Parathyroid adenoma (tissue), 2 donors: ENCODE measurements around the gene EEF1A2.

ENCODE experiments used
- H2AFZ ChIP-seq: fragments of 300-600 bp; sonication (generic); one replicate; pipeline ENCODE4 v1.7.0; 2017; ENCODE audit warnings: antibody characterized with exemption, mild to moderate bottlenecking
- H3K27ac ChIP-seq: fragments of 300-600 bp; sonication (generic); one replicate; pipeline ENCODE4 v1.7.0; 2017
- H3K27me3 ChIP-seq: fragments of 300-600 bp; sonication (generic); one replicate; pipeline ENCODE4 v1.7.0; 2017; ENCODE audit warnings: low read length; ENCODE audit not compliant: control insufficient read depth, insufficient read depth
- H3K36me3 ChIP-seq: fragments of 300-600 bp; sonication (generic); one replicate; pipeline ENCODE4 v1.7.0; 2017; ENCODE audit warnings: low read length; ENCODE audit not compliant: control insufficient read depth, insufficient read depth
- H3K4me1 ChIP-seq: fragments of 300-600 bp; sonication (generic); one replicate; pipeline ENCODE4 v1.7.0; 2017; ENCODE audit warnings: control low read depth
- H3K4me2 ChIP-seq: fragments of 300-600 bp; sonication (generic); one replicate; pipeline ENCODE4 v1.7.0; 2017; ENCODE audit warnings: low read length
- H3K4me3 ChIP-seq: fragments of 300-600 bp; sonication (generic); one replicate; pipeline ENCODE4 v1.7.0; 2017; ENCODE audit warnings: low read depth, low read length
- H3K79me2 ChIP-seq: fragments of 300-600 bp; sonication (generic); one replicate; pipeline ENCODE4 v1.7.0; 2017; ENCODE audit warnings: control low read depth
- H3K9ac ChIP-seq: fragments of 300-600 bp; sonication (generic); one replicate; pipeline ENCODE4 v1.7.0; 2017; ENCODE audit warnings: mild to moderate bottlenecking
- H3K9me3 ChIP-seq: fragments of 300-600 bp; sonication (generic); one replicate; pipeline ENCODE4 v1.7.0; 2017; ENCODE audit warnings: low read length; ENCODE audit not compliant: control insufficient read depth
- TF ChIP-seq, protein P1 (sequence below): fragments of 300-600 bp; sonication (generic); IDR thresholded peaks from one replicate; pipeline ENCODE4 v1.7.0; 2017; ENCODE audit warnings: antibody characterized with exemption, mild to moderate bottlenecking
- donor health status: primary hyperparathyroidism.

The EEF1A2 gene

DNA sequence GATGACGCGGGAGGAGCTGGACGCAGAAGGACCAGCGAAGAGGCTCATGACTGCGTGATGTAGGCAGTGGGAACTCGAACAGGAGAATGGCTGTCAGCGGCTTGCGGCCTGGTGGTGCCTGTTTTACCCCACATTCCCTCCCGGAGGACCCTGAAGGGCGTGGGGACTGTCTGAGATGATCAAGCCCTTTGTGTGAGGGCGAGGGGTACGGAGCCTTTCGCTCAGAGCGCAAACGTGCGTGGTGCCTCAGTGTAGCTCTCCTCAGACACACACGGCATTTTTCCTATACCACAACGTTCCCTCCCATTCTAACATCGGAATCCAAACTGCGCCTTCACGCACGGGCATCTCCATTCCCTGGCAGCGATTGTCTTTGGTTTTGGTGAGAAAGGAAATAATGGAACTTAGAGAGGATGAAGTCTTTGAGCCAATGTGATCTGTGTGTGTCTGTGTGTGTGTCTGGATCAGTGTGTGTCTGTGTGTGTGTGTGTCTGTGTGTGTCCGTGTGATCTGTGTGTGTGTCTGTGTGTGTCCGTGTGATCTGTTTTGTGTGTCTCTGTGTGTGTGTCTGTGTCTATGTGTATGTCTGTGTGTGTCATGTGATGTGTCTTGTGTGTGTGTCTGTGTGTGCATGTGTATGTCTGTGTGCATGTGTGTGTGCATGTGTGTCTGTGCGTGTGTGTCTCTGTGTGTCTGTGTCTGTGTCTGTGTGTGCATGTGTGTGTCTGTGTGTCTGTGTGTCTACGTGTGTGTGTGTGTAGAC is 33.0 kb upstream of the EEF1A2 start:
- Histone ChIP-seq H3K4me2 (no peak overlapping the region), H3K36me3 (no peaks in the 10 kb centered on the region), H3K9me3 (no peaks in the 10 kb centered on the region), H3K4me3 (no peak overlapping the region), H3K27ac (no peak overlapping the region), H2AFZ (no peak overlapping the region), H3K4me1 (no peaks in the 10 kb centered on the region), H3K9ac (no peak overlapping the region), H3K79me2 (no peaks in the 10 kb centered on the region), H3K27me3 (no peaks in the 10 kb centered on the region)
- TF ChIP-seq, protein P1, sequence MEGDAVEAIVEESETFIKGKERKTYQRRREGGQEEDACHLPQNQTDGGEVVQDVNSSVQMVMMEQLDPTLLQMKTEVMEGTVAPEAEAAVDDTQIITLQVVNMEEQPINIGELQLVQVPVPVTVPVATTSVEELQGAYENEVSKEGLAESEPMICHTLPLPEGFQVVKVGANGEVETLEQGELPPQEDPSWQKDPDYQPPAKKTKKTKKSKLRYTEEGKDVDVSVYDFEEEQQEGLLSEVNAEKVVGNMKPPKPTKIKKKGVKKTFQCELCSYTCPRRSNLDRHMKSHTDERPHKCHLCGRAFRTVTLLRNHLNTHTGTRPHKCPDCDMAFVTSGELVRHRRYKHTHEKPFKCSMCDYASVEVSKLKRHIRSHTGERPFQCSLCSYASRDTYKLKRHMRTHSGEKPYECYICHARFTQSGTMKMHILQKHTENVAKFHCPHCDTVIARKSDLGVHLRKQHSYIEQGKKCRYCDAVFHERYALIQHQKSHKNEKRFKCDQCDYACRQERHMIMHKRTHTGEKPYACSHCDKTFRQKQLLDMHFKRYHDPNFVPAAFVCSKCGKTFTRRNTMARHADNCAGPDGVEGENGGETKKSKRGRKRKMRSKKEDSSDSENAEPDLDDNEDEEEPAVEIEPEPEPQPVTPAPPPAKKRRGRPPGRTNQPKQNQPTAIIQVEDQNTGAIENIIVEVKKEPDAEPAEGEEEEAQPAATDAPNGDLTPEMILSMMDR, result no peak

DNA sequence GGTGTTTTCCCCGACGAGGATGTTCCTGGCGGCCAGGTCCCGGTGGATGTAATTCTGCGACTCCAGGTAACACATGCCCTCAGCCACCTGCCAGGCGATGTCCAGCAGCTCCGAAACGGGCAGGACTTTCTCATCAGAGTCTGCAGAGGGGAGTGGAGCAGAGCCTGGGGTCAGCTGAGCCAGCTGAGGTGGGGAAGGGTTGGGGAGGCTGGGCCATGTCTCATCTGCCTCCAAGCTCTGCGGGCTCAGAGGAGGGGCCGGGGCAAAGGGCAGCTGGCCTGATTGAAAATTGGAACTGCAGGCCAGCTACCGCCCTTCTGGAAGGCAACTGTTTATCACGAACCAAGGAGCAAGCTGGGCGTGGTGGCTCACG is 31.9 kb upstream of the EEF1A2 start:
- no peak overlapping the region for H3K9ac ChIP-seq
- no peaks in the 10 kb centered on the region for H3K79me2 ChIP-seq
- no peak overlapping the region for H3K27ac ChIP-seq
- no peaks in the 10 kb centered on the region for H3K27me3 ChIP-seq
- no peaks in the 10 kb centered on the region for H3K36me3 ChIP-seq
- no peak overlapping the region for H2AFZ ChIP-seq
- no peaks in the 10 kb centered on the region for H3K4me1 ChIP-seq
- H3K4me2 ChIP-seq, result no peak overlapping the region
- TF ChIP-seq, protein P1, result no peak
- H3K4me3 ChIP-seq, result no peak overlapping the region
- H3K9me3 ChIP-seq, result no peaks in the 10 kb centered on the region

DNA sequence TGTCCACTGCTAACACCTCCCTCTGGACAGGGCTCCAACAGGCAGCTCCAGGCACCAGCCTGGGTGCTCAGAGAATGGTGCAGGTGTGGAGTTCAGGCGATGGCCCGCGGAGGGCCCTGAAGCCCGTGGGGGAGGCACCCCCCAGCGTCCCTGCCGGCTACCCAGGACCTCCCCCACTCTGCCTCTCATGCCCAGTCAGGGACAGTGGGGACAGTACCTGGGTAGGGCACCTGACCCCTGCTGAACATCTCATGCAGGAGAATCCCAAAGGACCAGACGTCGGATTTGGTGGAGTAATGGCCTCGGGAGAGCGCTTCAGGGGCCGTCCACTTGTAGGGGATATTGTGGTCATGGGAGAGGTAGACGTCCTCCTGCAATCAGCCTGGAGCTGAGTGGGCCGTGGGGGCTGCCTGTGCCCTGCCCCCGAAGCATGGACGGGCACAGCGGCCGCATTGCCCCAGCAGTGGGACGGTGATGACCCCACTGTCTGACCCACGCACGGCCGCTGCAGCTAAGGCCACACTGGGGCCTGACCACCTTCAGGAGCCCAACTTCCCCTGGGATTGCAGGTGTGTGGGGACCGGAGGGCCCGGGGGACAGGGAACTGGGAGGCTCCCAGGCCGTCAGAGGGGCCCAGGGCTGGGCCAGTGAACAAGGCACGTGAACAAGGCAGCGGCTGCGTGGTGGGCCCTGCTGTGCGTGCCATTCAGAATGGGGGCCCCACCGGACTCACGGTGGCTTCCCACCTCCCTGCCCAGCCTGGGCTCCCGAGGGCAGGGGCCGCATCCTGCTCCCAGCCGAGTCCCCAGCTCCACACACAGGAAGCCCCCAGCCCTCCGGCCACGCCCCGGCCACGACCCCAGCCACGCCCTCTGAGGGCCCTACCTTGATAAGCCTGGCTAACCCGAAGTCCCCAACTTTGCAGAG is 31.2 kb upstream of the EEF1A2 start:
- H3K9me3 ChIP-seq, result no peaks in the 10 kb centered on the region
- TF ChIP-seq, protein P1, result no peak
- H3K36me3 ChIP-seq, result no peaks in the 10 kb centered on the region
- H3K9ac ChIP-seq, result no peak overlapping the region
- no peak overlapping the region for H2AFZ ChIP-seq
- H3K4me3 ChIP-seq, result no peak overlapping the region
- H3K79me2 ChIP-seq, result no peaks in the 10 kb centered on the region
- H3K27ac ChIP-seq, result no peak overlapping the region
- no peak overlapping the region for H3K4me2 ChIP-seq
- no peaks in the 10 kb centered on the region for H3K4me1 ChIP-seq
- H3K27me3 ChIP-seq, result no peaks in the 10 kb centered on the region

DNA sequence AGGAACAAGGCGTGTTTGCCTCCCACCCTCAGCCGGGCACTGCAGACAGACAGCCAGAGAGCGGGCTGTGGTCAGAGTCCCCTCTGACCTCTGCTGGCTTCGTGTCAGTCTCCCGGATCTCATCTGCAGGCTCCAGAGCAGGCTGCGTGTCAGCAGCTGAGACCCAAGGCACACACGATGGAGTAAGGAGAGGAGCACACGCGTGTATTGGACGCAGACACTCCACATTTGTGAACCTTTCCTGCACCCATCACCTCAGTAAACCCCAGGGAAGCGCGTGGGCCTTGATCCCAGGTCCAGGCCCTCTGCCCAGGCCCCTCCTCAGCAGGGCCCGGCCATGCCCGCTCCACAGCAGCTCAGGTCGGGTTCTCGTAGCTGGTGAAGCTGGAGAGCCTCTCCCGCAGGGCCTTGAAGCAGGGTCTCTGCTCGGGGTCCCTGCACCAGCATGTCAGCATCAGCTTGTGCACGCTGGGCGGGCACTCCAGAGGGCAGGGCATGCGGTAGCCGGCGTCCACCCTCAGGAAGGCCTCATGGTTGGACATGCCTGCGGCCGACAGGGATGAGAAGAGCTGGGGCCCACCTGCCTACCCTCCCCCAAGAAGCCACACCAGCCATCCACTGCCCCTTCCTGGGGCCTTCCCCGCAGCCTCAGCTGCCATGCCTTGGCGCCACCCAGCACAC is 30.4 kb upstream of the EEF1A2 start:
- Histone ChIP-seq H3K36me3 (no peaks in the 10 kb centered on the region), H3K4me3 (no peak overlapping the region), H3K9ac (no peak overlapping the region), H3K27ac (no peak overlapping the region), H3K79me2 (no peaks in the 10 kb centered on the region), H3K4me1 (no peaks in the 10 kb centered on the region), H2AFZ (no peak overlapping the region), H3K9me3 (no peaks in the 10 kb centered on the region), H3K27me3 (no peaks in the 10 kb centered on the region), H3K4me2 (no peak overlapping the region)
- TF ChIP-seq, protein P1, result no peak
